Vein endothelial cell (primary cell): Measurements from ENCODE around the gene S100P. TPM values are rescaled to one million over a fixed set of nuclear protein-coding genes. Genes with fewer than 3 reads are reported as not detected.

Source experiments
- total RNA-seq: library from RNA; depleted of rRNA; stranded (reverse); fragments of >200 nt; gene quantifications from 2 replicates; pipeline ENCODE4 v1.2.3, GENCODE V29; 2012

S100P gene
- not detected in 2 replicates for total RNA-seq

GRCh38 chr4:6693231-6694176, at the start of gene S100P:
S100P (plus strand) TSS chr4:6693878; CDS start chr4:6693933, 55 bp downstream.

GRCh38 chr4:6709230-6710114, 15.8 kb downstream of the S100P start, which contains the start of gene MRFAP1L1:
MRFAP1L1 (minus strand) TSS chr4:6709865; CDS start chr4:6709629, 236 bp downstream.

GRCh38 chr4:6716018-6716911, 22.6 kb downstream of the S100P start, which contains the start of gene BLOC1S4:
BLOC1S4 (plus strand) TSS chr4:6716174; CDS start chr4:6716210, 36 bp downstream.

Other genes with a start within 250 kb of the S100P start
- gene PPP2R2C, start 221.3 kb upstream of the S100P start, total RNA-seq, result 0.10 and 0.33 TPM in 2 replicates
- gene MAN2B2, start 118.7 kb upstream of the S100P start, total RNA-seq, result 17.7 and 19.9 TPM in 2 replicates
- gene MRFAP1, start 53.2 kb upstream of the S100P start, total RNA-seq, result 113 and 114 TPM in 2 replicates
- 27.1 and 39.4 TPM in 2 replicates for gene MRFAP1L1, start 16.0 kb downstream of the S100P start, total RNA-seq
- 8.3 and 12.4 TPM in 2 replicates for gene BLOC1S4, start 22.3 kb downstream of the S100P start, total RNA-seq
- gene KIAA0232, start 88.8 kb downstream of the S100P start, total RNA-seq, result 22.5 and 26.8 TPM in 2 replicates
- gene TBC1D14, start 215.9 kb downstream of the S100P start, total RNA-seq, result 30.7 and 33.3 TPM in 2 replicates